ENCODE data around the gene CDC42EP4. TPM values are rescaled to one million over a fixed set of nuclear protein-coding genes. Genes with fewer than 3 reads are reported as not detected.
"Not testable (repeated sequence)": the region's sequence is repeated elsewhere in the genome, so short reads cannot be mapped to it uniquely, and the experiment has no call there.

The CDC42EP4 gene
- polyA plus RNA-seq, 1 donor from 2014 or later = 19.4 TPM

- H3K79me2 ChIP-seq (replicated peaks; ENCODE audit: insufficient read depth, low read length) = peaks cover 39% of the 10 kb centered on the region
- H4K20me1 ChIP-seq (ENCODE audit: insufficient read depth) = no peaks in the 10 kb centered on the region
- no peaks in the 10 kb centered on the region for H3K9me3 ChIP-seq (ENCODE audit: low read length)
- no peaks in the 10 kb centered on the region for H3F3A ChIP-seq (ENCODE audit: insufficient read depth, low read length, poor library complexity, severe bottlenecking)
- H3K4me3 ChIP-seq (ENCODE audit: low read length) = peak overlapping the region; percentile 99
- H3K27me3 ChIP-seq (ENCODE audit: insufficient read depth, low read depth, low read length) = no peaks in the 10 kb centered on the region
- H3K4me2 ChIP-seq (ENCODE audit: low read length) = peak overlapping the region; percentile 6
- H3K9ac ChIP-seq (ENCODE audit: low read length) = peak overlapping the region; percentile 97
- TF ChIP-seq MXI1 (conservative IDR thresholded peaks at IDR 0.05; ENCODE audit: poor library complexity, severe bottlenecking) (peak; percentile 55), EZH2 (IDR thresholded peaks at IDR 0.05; ENCODE audit: borderline replicate concordance, insufficient read depth, low read length, poor library complexity, severe bottlenecking) (no peak), REST (IDR thresholded peaks at IDR 0.05; ENCODE audit: borderline replicate concordance) (no peak)
- H3K9me2 ChIP-seq (ENCODE audit: insufficient read depth, low read length) = no peaks in the 10 kb centered on the region
- H2AFZ ChIP-seq (ENCODE audit: low read depth, low read length) = peak overlapping the region; percentile 83
- H3K36me3 ChIP-seq (ENCODE audit: insufficient read depth, low read length) = no peaks in the 10 kb centered on the region
- peak overlapping the region; percentile 88 for H3K27ac ChIP-seq (ENCODE audit: low read length)
Observed at GRCh38 chr17:73311428-73311780, 397 bp downstream of the CDC42EP4 start.

GRCh38 chr17:73309727-73310596, 1.8 kb downstream of the CDC42EP4 start:
- no peaks in the 10 kb centered on the region for H3K36me3 ChIP-seq (ENCODE audit: insufficient read depth, low read length)
- H3K4me2 ChIP-seq (ENCODE audit: low read length) = peak overlapping the region; percentile 58
- peak; percentile 29 for TF ChIP-seq MXI1 (conservative IDR thresholded peaks at IDR 0.05; ENCODE audit: poor library complexity, severe bottlenecking)
- no peak for TF ChIP-seq RAD21 (conservative IDR thresholded peaks at IDR 0.05)
- no peak for TF ChIP-seq EP300 (conservative IDR thresholded peaks at IDR 0.05; ENCODE audit: poor library complexity, severe bottlenecking)

GRCh38 chr17:73308959-73309358, 2.8 kb downstream of the CDC42EP4 start:
- Histone ChIP-seq H3K79me2 (replicated peaks; ENCODE audit: insufficient read depth, low read length) (peaks cover 62% of the 10 kb centered on the region), H3K9ac (ENCODE audit: low read length) (peak overlapping the region; percentile 97), H3K4me2 (ENCODE audit: low read length) (peak overlapping the region; percentile 58)
- not testable (repeated sequence) for H3K36me3 ChIP-seq (ENCODE audit: insufficient read depth, low read length); H2AFZ ChIP-seq (ENCODE audit: low read depth, low read length); H3K9me2 ChIP-seq (ENCODE audit: insufficient read depth, low read length); H4K20me1 ChIP-seq (ENCODE audit: insufficient read depth); H3K9me3 ChIP-seq (ENCODE audit: low read length); H3F3A ChIP-seq (ENCODE audit: insufficient read depth, low read length, poor library complexity, severe bottlenecking); H3K27me3 ChIP-seq (ENCODE audit: insufficient read depth, low read depth, low read length); H3K27ac ChIP-seq (ENCODE audit: low read length); H3K4me3 ChIP-seq (ENCODE audit: low read length)

More at GRCh38 chr17:73309727-73310596, 1.8 kb downstream of the CDC42EP4 start:
- Histone ChIP-seq H3K79me2 (replicated peaks; ENCODE audit: insufficient read depth, low read length) (peaks cover 54% of the 10 kb centered on the region), H3K9ac (ENCODE audit: low read length) (peak overlapping the region; percentile 97), H3K9me3 (ENCODE audit: low read length) (no peaks in the 10 kb centered on the region), H3K27ac (ENCODE audit: low read length) (peak overlapping the region; percentile 88), H3K9me2 (ENCODE audit: insufficient read depth, low read length) (no peaks in the 10 kb centered on the region), H4K20me1 (ENCODE audit: insufficient read depth) (no peaks in the 10 kb centered on the region), H2AFZ (ENCODE audit: low read depth, low read length) (peak overlapping the region; percentile 83), H3F3A (ENCODE audit: insufficient read depth, low read length, poor library complexity, severe bottlenecking) (no peaks in the 10 kb centered on the region), H3K27me3 (ENCODE audit: insufficient read depth, low read depth, low read length) (no peaks in the 10 kb centered on the region), H3K4me3 (ENCODE audit: low read length) (peak overlapping the region; percentile 99)

Data from neural cell (in vitro differentiated cells).